A549 (cell line): ENCODE results near the gene LYPD6B.

Experiments used
- CEBPB ChIP-seq, 2 experiments: fragments of >200 bp in 1 of 2; sonication (Bioruptor Twin) in 1 of 2; formaldehyde crosslinking in 1 of 2; IDR thresholded peaks; 2 replicates each; pipeline ENCODE4 v1.6.1; 2012 to 2016
- CTCF ChIP-seq: fragments of >200 bp; sonication (Bioruptor Twin); formaldehyde crosslinking; IDR thresholded peaks from 3 replicates; pipeline ENCODE4 v1.5.1; 2016
- MAFK ChIP-seq: fragments of 450-650 bp; IDR thresholded peaks from 2 replicates; pipeline ENCODE4 v1.6.1; 2014; ENCODE audit not compliant: partially characterized antibody
- POLR2A ChIP-seq: IDR thresholded peaks from 2 replicates; pipeline ENCODE4 v1.6.1; 2012; ENCODE audit warnings: mild to moderate bottlenecking, low read length
- POLR2AphosphoS2 ChIP-seq: conservative IDR thresholded peaks from 2 replicates; pipeline ENCODE4 v1.6.1; 2012; ENCODE audit warnings: low read length, improper control_type of control experiment, inconsistent platforms
- REST ChIP-seq: fragments of 200-600 bp; sonication (generic); IDR thresholded peaks from 2 replicates; pipeline ENCODE4 v1.6.1; 2016; ENCODE audit warnings: antibody characterized with exemption, mild to moderate bottlenecking, moderate library complexity
- SREBF2 ChIP-seq: fragments of 450-650 bp; IDR thresholded peaks from 2 replicates; pipeline ENCODE4 v1.6.1; 2014; ENCODE audit warnings: mild to moderate bottlenecking, moderate library complexity
- TP53 ChIP-seq: fragments of 250-450 bp; sonication (Bioruptor Pico); IDR thresholded peaks from 2 replicates; pipeline ENCODE4 v1.5.0; 2021; ENCODE audit warnings: mild to moderate bottlenecking, moderate library complexity

DNA sequence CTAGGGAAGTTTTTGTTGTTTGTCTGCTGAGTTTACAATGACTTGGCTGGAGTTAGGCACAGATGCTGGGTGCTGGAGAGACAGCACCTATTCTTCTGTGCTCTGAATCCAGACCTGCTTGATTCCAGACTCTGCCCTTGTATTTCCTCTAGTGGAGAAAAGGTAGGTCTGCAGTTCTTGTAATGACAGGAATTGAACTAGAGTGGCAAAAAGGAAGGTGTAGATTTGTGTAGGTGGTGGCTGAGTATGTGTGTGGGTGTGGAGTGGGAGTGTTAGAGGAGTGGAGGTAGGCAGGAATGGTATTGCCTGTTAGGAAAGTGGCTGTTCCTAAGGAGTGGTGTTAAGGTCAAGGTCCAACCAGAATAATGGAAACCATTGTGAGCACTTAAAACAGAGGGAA lies 220.0 kb downstream of the LYPD6B start:
- TF ChIP-seq TP53 (CRISPR knock-in tag) (no peak), SREBF2 (no peak), CTCF (no peak), POLR2A (no peak), REST (no peak), POLR2AphosphoS2 (no peak), CEBPB (IDR thresholded peaks at IDR 0.05) (no peak), MAFK (no peak)
